Measurements from ENCODE around the gene GAD2.
"Not testable (repeated sequence)": the region's sequence is repeated elsewhere in the genome, so short reads cannot be mapped to it uniquely, and the experiment has no call there.

GAD2 gene

DNA sequence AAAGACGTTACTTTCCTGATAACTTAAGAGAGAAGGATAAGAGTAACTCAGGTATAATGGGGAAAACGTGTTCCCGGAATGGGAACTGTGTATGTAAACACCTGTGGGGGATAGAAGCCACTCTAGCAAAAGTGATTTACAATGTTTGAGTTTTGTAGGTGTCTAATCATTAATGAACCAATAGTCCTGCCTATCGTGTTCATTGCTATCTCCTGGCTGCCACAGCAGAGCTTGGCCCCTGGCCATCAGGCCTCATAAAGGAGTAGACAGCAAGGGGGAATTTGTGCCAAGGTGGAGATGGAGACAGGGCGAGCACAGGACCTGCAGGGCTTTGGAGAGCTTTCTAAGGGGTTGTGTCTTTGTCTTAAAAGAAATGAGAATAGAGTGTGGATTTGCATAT, 102.1 kb downstream of the GAD2 start:
- no peak for DNase-seq (ENCODE audit: low spot score)

DNA sequence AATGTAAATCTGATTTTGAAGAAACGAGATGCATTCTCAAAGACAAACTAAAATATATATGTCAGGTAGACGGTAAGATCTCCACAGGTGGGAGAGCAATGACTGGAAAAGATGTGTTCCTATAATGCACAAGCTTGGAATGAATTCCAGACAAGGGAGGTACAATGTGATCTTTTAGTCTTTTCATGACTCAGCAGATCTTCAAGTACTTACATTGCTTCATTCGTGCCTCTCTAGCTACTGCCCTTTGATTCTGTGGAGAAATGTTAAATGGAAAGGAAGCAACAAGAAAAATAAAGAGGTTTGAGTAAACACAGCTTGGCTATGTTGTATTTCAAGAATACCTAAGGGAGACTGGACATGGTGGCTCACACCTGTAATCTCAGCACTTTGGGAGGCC, 106.6 kb downstream of the GAD2 start:
- no peak for DNase-seq (ENCODE audit: low spot score)

DNA sequence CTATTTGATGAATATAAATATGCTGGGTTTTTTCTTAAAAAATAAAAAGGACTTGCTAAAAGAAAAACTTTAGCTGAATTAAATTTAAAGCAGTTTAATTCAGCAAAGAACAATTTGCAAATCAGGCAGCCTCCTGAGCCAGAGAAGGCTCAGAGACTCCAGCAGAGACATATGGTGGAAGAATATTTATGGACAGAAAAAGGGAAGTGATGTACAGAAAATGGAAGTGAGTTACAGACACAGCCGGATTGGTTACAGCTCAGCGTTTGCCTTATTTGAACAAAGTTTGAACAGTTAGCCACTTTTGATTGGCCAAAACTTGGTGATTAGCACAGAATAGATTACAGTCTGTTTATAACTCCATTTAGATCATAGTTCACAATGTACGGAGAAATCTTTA, 110.3 kb downstream of the GAD2 start:
- peak; percentile 13 for DNase-seq (ENCODE audit: low spot score)

DNA sequence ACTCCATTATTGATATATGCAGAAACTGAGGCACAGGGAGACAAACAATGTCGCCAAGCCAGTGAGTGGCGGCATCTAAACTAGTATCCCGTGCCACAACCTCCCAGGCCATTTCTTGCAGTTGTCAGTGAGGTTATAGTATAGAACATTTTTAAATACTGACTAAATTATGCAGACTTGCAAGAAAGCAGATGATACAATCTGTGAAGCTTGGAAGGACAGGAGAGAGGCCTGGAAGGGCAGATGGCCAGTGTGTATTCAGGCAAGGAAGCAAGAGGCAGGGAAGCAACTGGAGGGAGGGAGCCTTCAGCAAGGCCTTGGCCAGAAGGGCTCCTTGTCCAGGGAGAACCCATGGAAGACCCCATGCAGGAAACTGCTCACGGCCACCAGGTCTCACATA, 111.2 kb downstream of the GAD2 start:
- DNase-seq (ENCODE audit: low spot score) = no peak

DNA sequence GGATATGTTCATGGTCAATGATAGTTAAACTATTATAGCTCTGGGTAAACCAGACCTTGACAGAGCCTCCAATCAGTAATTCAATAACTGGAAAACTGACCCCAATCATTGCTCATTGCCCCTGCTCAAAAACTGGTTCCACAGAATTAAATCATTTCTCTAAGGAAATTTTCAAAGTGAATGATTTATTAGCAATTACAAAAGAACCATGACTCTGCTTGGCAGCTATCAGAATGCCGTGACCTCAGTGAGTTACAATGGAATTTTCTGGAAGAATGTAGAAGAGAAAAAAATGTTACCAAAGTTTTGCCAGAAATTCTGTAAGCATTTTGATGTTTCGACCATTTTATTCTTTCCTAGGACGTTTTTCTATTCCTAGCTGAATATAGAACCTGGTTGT, 114.8 kb downstream of the GAD2 start:
- DNase-seq (ENCODE audit: low spot score) = no peak

DNA sequence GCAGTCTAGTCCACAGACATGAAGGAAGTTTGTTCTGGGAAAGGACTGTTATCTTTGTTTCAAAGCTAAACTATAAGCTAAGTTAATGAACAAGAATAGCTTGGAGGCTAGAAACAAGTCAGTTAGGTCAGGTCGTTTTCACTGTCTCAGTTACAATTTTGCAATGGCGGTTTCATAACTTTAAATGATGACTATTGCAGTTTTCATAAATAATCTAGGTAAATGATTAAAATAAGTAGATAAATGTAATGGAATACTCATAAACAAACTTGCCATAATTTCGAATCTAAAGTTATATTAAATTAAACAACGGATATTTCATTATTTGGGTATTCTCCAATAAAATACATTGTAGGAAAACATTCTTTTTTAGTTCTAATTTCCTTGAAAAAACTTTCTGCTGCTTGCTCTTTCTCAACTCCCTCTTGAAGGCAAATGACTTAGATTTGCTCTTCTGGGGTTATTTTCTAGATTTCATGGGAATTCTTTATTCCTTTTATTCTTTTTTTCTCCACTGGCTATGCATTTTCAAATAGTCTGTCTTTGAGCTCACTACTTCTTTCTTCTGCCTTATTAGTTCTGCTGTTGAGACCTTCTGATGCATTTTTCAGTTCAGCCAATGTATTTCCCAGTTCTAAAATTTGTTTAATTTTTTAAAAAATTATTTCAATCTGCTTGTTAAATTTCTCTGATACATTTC, 117.8 kb downstream of the GAD2 start:
- no peak for DNase-seq (ENCODE audit: low spot score)

DNA sequence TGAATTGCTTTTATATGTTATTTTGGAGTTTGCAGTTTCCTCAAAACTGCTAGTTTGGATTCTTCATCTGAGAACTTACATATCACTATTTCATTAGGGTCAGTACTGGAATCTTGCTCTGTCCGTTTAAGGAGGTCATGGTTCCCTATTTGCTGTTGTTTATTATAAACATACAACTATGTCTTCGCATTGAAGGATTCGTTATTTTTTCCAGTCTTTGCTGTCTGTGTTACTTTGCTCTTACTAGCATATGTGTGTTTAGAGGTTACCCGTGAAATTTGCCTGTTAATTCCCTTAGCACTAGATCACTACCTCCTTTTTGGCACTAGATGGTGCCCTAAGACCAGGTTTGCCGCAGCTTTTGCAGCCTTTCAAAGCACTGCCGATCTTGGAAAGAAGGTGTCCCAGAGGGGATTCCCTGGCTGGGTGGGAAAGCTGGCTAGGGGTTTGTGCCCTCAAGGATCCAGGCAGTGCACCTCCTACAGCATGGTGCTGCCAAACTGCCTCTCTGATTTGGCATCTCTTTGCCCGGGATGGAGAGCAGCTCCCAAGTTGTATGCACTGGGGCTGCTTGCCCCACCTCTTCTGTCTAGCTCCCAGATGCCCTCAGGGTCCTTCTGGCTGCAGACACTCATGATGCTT, 118.5 kb downstream of the GAD2 start:
- DNase-seq (ENCODE audit: low spot score) = peak; percentile 91

DNA sequence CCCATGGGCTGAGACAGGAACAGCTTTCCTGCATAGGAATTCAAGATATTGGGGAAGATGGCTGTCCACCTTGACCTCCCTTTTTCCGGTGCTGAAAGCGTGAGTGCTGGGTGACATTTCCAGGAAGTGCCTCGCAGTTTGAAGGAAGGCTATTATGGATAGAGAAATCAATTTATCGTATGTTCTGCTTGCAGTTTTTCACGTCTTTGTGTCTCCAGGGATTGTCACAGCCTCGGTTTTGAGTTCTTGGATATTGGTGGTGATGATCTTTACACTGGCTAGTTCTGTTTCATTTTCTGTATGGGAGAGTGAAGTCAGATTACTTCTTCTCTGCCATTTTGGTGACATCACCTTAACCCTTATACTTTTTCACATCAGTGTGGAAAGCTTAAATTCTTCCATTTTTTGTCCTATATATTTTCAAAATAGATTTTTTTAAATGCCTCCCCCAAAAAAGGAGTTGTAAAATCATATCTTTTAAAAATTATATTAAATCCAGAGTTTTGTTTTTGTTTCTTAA, 119.1 kb downstream of the GAD2 start:
- DNase-seq (ENCODE audit: low spot score) = peak; percentile 37

DNA sequence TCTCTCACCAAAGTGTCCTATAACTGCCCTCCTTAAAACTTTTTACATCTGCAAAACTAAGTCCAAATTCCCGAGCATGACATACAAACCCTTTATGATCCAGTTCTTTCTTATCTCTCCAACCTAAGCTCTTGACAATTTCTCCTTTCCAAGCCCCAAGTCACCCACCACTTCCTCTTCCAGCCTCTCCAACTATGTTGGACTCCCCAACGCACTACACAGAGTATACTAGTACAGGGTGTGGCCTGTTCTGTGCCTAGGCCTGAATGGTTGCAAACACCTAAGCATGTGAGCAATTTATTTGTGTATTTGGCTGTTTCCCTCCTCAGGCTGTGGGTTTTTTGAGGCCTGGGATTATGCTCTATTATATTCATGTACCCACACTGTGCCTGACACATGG, 120.4 kb downstream of the GAD2 start:
- no peak for DNase-seq (ENCODE audit: low spot score)

DNA sequence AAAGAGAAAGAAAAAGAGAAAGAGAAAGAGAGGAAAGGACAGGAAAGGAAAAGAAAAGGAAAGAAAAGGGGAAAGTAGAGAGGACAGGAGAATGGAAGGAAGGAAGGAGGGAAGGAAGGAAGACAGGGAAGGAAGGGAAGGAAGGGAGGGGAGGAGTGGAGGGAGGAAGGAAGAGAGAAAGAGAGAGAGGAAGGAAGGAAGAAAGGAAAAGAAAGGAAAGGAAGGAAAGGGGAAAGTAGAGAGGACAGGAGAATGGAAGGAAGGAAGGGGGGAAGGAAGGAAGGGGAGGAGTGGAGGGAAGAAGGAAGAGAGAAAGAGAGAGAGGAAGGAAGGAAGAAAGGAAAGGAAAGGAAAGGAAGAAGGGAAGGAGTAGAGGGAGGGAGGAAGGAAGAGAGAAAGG, 125.1 kb downstream of the GAD2 start:
- DNase-seq (ENCODE audit: low spot score) = no peak

DNA sequence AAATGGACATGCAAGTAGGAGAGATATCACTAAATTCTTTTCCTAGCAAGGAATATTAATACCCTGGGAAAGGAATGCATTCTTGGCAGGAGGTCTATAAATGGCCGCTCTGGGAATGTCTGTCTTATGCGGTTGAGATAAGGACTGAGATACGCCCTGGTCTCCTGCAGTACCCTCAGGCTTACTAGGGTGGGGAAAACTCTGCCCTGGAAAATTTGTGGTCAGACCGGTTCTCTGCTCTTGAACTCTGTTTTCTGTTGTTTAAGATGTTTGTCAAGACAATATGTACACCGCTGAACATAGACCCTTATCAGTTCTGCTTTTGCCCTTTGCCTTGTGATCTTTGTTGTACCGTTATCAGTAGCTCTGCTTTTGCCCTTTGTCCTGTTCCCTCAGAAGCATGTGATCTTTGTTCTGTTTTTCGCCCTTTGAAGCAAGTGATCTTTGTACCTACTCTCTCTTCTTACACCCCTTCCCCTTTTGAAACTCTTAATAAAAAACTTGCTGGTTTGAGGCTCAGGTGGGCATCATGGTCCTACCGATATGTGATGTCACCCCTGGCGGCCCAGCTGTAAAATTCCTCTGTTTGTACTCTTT, 132.3 kb downstream of the GAD2 start:
- not testable (repeated sequence) for DNase-seq (ENCODE audit: low spot score)

Data from NAMALWA (cell line).